SK-N-SH (cell line): Measurements from ENCODE around the gene C1QL4. TPM values are rescaled to one million over a fixed set of nuclear protein-coding genes. Genes with fewer than 3 reads are reported as not detected.

Experiments used
- CTCF ChIA-PET: fragments of 300-600, 350-600 bp; formaldehyde crosslinking; extraction: SDS; loops from one replicate; lab custom pipeline; 2021; lab: Yijun Ruan, JAX
- POLR2A ChIA-PET: fragments of 350-600 bp; sonication (Branson Sonifier 250); formaldehyde crosslinking; extraction: SDS; loops from one replicate; lab custom pipeline; 2020; ENCODE audit warnings: antibody characterized with exemption, inconsistent platforms; lab: Yijun Ruan, JAX
- DNase-seq: peaks from one replicate; pipeline ENCODE4 v3.0.0; 2012
- H2AFZ ChIP-seq: fragments of 200-600 bp; sonication (generic); 2 replicates; pipeline ENCODE4 v1.8.1; 2016; ENCODE audit warnings: antibody characterized with exemption, mild to moderate bottlenecking, low read depth
- H3F3A ChIP-seq: fragments of 200-600 bp; sonication (generic); replicated peaks from 2 replicates; pipeline ENCODE3; 2016; ENCODE audit warnings: antibody characterized with exemption, mild to moderate bottlenecking; ENCODE audit not compliant: insufficient read depth
- H3K27ac ChIP-seq, 2 experiments: fragments of 200-500 bp in 1 of 2; fragments of 200-600 bp in 1 of 2; sonication (Bioruptor generic) in 1 of 2; sonication (generic), shearing (Covaris generic) in 1 of 2; 2 replicates each; pipeline versions ENCODE4 v1.5.1 to v1.6.1; 2014 to 2016; ENCODE audit warnings: low read depth in 2 of 2, inconsistent platforms in 1 of 2, low read length in 1 of 2, mild to moderate bottlenecking in 1 of 2, mixed read lengths in 1 of 2
- H3K27me3 ChIP-seq: fragments of 200-600 bp; sonication (generic), shearing (Covaris generic); 2 replicates; pipeline ENCODE4 v1.6.1; 2016; ENCODE audit warnings: mixed run types; ENCODE audit not compliant: insufficient read depth
- H3K36me3 ChIP-seq, 2 experiments: fragments of 200-500 bp in 1 of 2; fragments of 200-600 bp in 1 of 2; sonication (Bioruptor generic) in 1 of 2; sonication (generic) in 1 of 2; replicated peaks in 1 of 2; 2 replicates each; pipeline versions ENCODE3 to v1.5.1; 2014 to 2016; ENCODE audit warnings: low read length in 1 of 2, mild to moderate bottlenecking in 1 of 2; ENCODE audit not compliant: insufficient read depth in 2 of 2, control insufficient read depth in 1 of 2
- H3K4me1 ChIP-seq, 2 experiments: fragments of 200-500 bp in 1 of 2; fragments of 200-600 bp in 1 of 2; sonication (Bioruptor generic) in 1 of 2; sonication (generic), shearing (Covaris generic) in 1 of 2; 2 replicates each; pipeline versions ENCODE4 v1.5.1 to v1.6.1; 2014 to 2016; ENCODE audit warnings: low read depth in 1 of 2, low read length in 1 of 2, mixed run types in 1 of 2; ENCODE audit not compliant: insufficient read depth in 2 of 2, control insufficient read depth in 1 of 2
- H3K4me2 ChIP-seq: fragments of 200-600 bp; sonication (generic), shearing (Covaris generic); 2 replicates; pipeline ENCODE4 v1.6.1; 2017; ENCODE audit warnings: mixed run types
- H3K4me3 ChIP-seq, 2 experiments: fragments of 200-500 bp in 1 of 2; fragments of 200-600 bp in 1 of 2; sonication (Bioruptor generic) in 1 of 2; sonication (generic), shearing (Covaris generic) in 1 of 2; 2 replicates each; pipeline versions ENCODE4 v1.5.1 to v1.8.1; 2014 to 2016; ENCODE audit warnings: low read depth in 2 of 2, inconsistent platforms in 1 of 2, low read length in 1 of 2, mild to moderate bottlenecking in 1 of 2, mixed read lengths in 1 of 2, moderate library complexity in 1 of 2
- H3K79me2 ChIP-seq: fragments of 200-600 bp; sonication (generic); 2 replicates; pipeline ENCODE4 v1.8.1; 2017; ENCODE audit warnings: mild to moderate bottlenecking; ENCODE audit not compliant: insufficient read depth
- H3K9ac ChIP-seq: fragments of 200-600 bp; sonication (generic); 2 replicates; pipeline ENCODE4 v1.6.1; 2017; ENCODE audit warnings: mixed run types
- H3K9me2 ChIP-seq: fragments of 200-600 bp; sonication (generic); 2 replicates; pipeline ENCODE4 v1.6.1; 2017; ENCODE audit warnings: mixed run types
- H3K9me3 ChIP-seq: fragments of 200-600 bp; sonication (generic); 2 replicates; pipeline ENCODE4 v1.6.1; 2017; ENCODE audit warnings: mixed run types, mild to moderate bottlenecking, moderate library complexity
- H4K20me1 ChIP-seq: fragments of 200-600 bp; sonication (generic); 2 replicates; pipeline ENCODE4 v1.6.1; 2017; ENCODE audit warnings: mild to moderate bottlenecking, mixed run types; ENCODE audit not compliant: insufficient read depth
- CHD2 ChIP-seq: fragments of 150-350 bp; IDR thresholded peaks from 2 replicates; pipeline ENCODE4 v1.6.1; 2018; ENCODE audit warnings: low read length; ENCODE audit not compliant: partially characterized antibody
- FOSL2 ChIP-seq: IDR thresholded peaks from 2 replicates; pipeline ENCODE4 v1.4.0; 2012; ENCODE audit warnings: low read depth, mild to moderate bottlenecking, moderate library complexity, borderline replicate concordance
- IRF3 ChIP-seq: fragments of 150-350 bp; IDR thresholded peaks from 2 replicates; pipeline ENCODE4 v1.6.1; 2016; ENCODE audit warnings: mild to moderate bottlenecking, low read depth, low read length
- MAX ChIP-seq: IDR thresholded peaks from 2 replicates; pipeline ENCODE4 v1.4.0; 2012; ENCODE audit warnings: low read depth
- NFIC ChIP-seq: IDR thresholded peaks from 2 replicates; pipeline ENCODE4 v1.4.0; 2012; ENCODE audit warnings: borderline replicate concordance
- NRF1 ChIP-seq: IDR thresholded peaks from 2 replicates; pipeline ENCODE4 v1.6.1; 2012; ENCODE audit warnings: low read depth, mild to moderate bottlenecking, low read length
- RAD21 ChIP-seq: IDR thresholded peaks from 2 replicates; pipeline ENCODE4 v1.6.1; 2012; ENCODE audit warnings: mild to moderate bottlenecking, low read length
- RCOR1 ChIP-seq: fragments of 150-350 bp; IDR thresholded peaks from 2 replicates; pipeline ENCODE4 v1.6.1; 2017; ENCODE audit warnings: antibody characterized with exemption, low read length
- SMC3 ChIP-seq: IDR thresholded peaks from 2 replicates; pipeline ENCODE4 v1.6.1; 2012; ENCODE audit warnings: low read depth, low read length, improper control_type of control experiment
- TAF1 ChIP-seq: IDR thresholded peaks from 2 replicates; pipeline ENCODE4 v1.6.1; 2012; ENCODE audit warnings: low read depth, mild to moderate bottlenecking, low read length, moderate library complexity, borderline replicate concordance
- TCF12 ChIP-seq: IDR thresholded peaks from 2 replicates; pipeline ENCODE4 v1.4.0; 2012
- TEAD4 ChIP-seq: IDR thresholded peaks from 2 replicates; pipeline ENCODE4 v1.4.0; 2012; ENCODE audit warnings: mild to moderate bottlenecking, borderline replicate concordance; ENCODE audit not compliant: insufficient read depth
- USF1 ChIP-seq: IDR thresholded peaks from 2 replicates; pipeline ENCODE4 v1.4.0; 2012; ENCODE audit warnings: low read depth, borderline replicate concordance
- WGBS: methylation state at CpG from one replicate; pipeline ENCODE4 v1.1.6; 2017; ENCODE audit warnings: low lambda C conversion rate; 5-methylcytosine and 5-hydroxymethylcytosine counted together
- polyA plus RNA-seq, 3 experiments: library from polyadenylated mRNA; depleted of rRNA; stranded (reverse); fragments of >200 nt; gene quantifications; 2 replicates each; pipeline ENCODE4 v1.2.3, GENCODE V29; 2012
- TF ChIP-seq, protein P1 (sequence below): fragments of 200-600 bp; sonication (generic); IDR thresholded peaks from 2 replicates; pipeline ENCODE4 v1.6.1; 2017; ENCODE audit warnings: antibody characterized with exemption, mild to moderate bottlenecking, moderate library complexity

Gene C1QL4
- polyA plus RNA-seq, 1 of the 3 experiments (the other 2 are of a cell fraction) = 14.6 TPM

- peak overlapping the region in 1 of 2 experiments; percentile 44; a peak in 1 of 4 replicates for H3K27ac ChIP-seq
- H3K36me3 ChIP-seq = no peaks in the 10 kb centered on the region
- peaks cover 24% of the 10 kb centered on the region for H3F3A ChIP-seq
- no peaks in the 10 kb centered on the region for H3K9me2 ChIP-seq
- DNase-seq = peak; percentile 29
- H4K20me1 ChIP-seq = no peaks in the 10 kb centered on the region
- H3K9me3 ChIP-seq = no peaks in the 10 kb centered on the region
- TF ChIP-seq TAF1 (no peak), SMC3 (0 out of 2 replicates have a peak, but pooled peaks have one; percentile 13), IRF3 (no peak), FOSL2 (no peak), TCF12 (no peak), USF1 (no peak), NFIC (no peak), NRF1 (no peak), RCOR1 (no peak), RAD21 (peak; percentile 47; the same call in 1 of the 2 replicates), CHD2 (no peak), TEAD4 (no peak), MAX (no peak)
- TF ChIP-seq, protein P1, sequence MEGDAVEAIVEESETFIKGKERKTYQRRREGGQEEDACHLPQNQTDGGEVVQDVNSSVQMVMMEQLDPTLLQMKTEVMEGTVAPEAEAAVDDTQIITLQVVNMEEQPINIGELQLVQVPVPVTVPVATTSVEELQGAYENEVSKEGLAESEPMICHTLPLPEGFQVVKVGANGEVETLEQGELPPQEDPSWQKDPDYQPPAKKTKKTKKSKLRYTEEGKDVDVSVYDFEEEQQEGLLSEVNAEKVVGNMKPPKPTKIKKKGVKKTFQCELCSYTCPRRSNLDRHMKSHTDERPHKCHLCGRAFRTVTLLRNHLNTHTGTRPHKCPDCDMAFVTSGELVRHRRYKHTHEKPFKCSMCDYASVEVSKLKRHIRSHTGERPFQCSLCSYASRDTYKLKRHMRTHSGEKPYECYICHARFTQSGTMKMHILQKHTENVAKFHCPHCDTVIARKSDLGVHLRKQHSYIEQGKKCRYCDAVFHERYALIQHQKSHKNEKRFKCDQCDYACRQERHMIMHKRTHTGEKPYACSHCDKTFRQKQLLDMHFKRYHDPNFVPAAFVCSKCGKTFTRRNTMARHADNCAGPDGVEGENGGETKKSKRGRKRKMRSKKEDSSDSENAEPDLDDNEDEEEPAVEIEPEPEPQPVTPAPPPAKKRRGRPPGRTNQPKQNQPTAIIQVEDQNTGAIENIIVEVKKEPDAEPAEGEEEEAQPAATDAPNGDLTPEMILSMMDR = peak; percentile 71
- POLR2A ChIA-PET = interaction anchor here (0.7 to 1.0 kb wide), 3 partner anchors 64 to 304 kb away, joined by 3 read pairs; no protein-coding TSS in a partner anchor
- 3% methylated on average over 3 of the region's 3 CpGs for WGBS
- H3K27me3 ChIP-seq = no peaks in the 10 kb centered on the region
- CTCF ChIA-PET = interaction anchor here (0.6 to 16.8 kb wide), 38 partner anchors 9 to 392 kb away, joined by 3 to 617 read pairs (median 8); partner anchors contain the start of genes DNAJC22 and SPATS2
- H3K79me2 ChIP-seq = no peaks in the 10 kb centered on the region
- no peaks in the 10 kb centered on the region for H3K4me1 ChIP-seq
- H3K4me2 ChIP-seq = no peak overlapping the region
- no peak overlapping the region for H2AFZ ChIP-seq
- H3K9ac ChIP-seq = peak overlapping the region; percentile 20; the same call in 1 of the 2 replicates
- H3K4me3 ChIP-seq = peak overlapping the region in 1 of 2 experiments; percentile 19; a peak in 1 of 4 replicates
These were observed 20.2 kb upstream of the C1QL4 start for GRCh38 chr12:49357103-49357678.
